GM19239 (cell line): ENCODE data around the gene MAP3K7CL.
"Not testable (repeated sequence)": the region's sequence is repeated elsewhere in the genome, so short reads cannot be mapped to it uniquely, and the experiment has no call there.

ENCODE experiments used
- DNase-seq: peaks from one replicate; pipeline ENCODE4 v3.0.0; 2011; ENCODE audit warnings: low spot score; ENCODE audit not compliant: insufficient read length
- FAIRE-seq: peaks from 2 replicates; lab custom pipeline; 2011; peaks lifted over from hg19 to GRCh38; lab: Jason Lieb, UNC

Gene MAP3K7CL

GRCh38 chr21:29164323-29164942 lies 34.0 kb downstream of the MAP3K7CL start:
- FAIRE-seq (peak; percentile 88), DNase-seq (no peak)

- FAIRE-seq = no peak
These were observed 35.9 kb downstream of the MAP3K7CL start for GRCh38 chr21:29166323-29166722.

GRCh38 chr21:29166853-29167252 lies 36.4 kb downstream of the MAP3K7CL start:
- DNase-seq (no peak), FAIRE-seq (no peak)

More at GRCh38 chr21:29166323-29166722, 35.9 kb downstream of the MAP3K7CL start:
- no peak for DNase-seq

- FAIRE-seq, DNase-seq: not testable (repeated sequence)
These were observed 37.0 kb downstream of the MAP3K7CL start for GRCh38 chr21:29167481-29167880.

- DNase-seq (no peak), FAIRE-seq (no peak)
These were observed 38.5 kb downstream of the MAP3K7CL start for GRCh38 chr21:29168891-29169315.

- DNase-seq = no peak
- no peak for FAIRE-seq
These were observed 40.5 kb downstream of the MAP3K7CL start for GRCh38 chr21:29170944-29171343.

- FAIRE-seq = no peak
These were observed 41.8 kb downstream of the MAP3K7CL start for GRCh38 chr21:29172282-29172681.

GRCh38 chr21:29174607-29175013 lies 44.2 kb downstream of the MAP3K7CL start:
- DNase-seq (no peak), FAIRE-seq (no peak)

More at GRCh38 chr21:29172282-29172681, 41.8 kb downstream of the MAP3K7CL start:
- no peak for DNase-seq

GRCh38 chr21:29175408-29176134 lies 45.1 kb downstream of the MAP3K7CL start:
- FAIRE-seq = peak; percentile 87

GRCh38 chr21:29176471-29177120 lies 46.2 kb downstream of the MAP3K7CL start:
- peak; percentile 62 for FAIRE-seq
- no peak for DNase-seq

More at GRCh38 chr21:29175408-29176134, 45.1 kb downstream of the MAP3K7CL start:
- DNase-seq = no peak

- no peak for DNase-seq
- peak; percentile 70 for FAIRE-seq
These were observed 47.4 kb downstream of the MAP3K7CL start for GRCh38 chr21:29177800-29178199.

GRCh38 chr21:29178926-29179325 lies 48.5 kb downstream of the MAP3K7CL start:
- FAIRE-seq (no peak), DNase-seq (no peak)

GRCh38 chr21:29179503-29179902 lies 49.1 kb downstream of the MAP3K7CL start:
- FAIRE-seq = no peak
- DNase-seq = no peak

- FAIRE-seq = peak; percentile 78
- no peak for DNase-seq
These were observed 51.5 kb downstream of the MAP3K7CL start for GRCh38 chr21:29181799-29182470.

- FAIRE-seq (no peak), DNase-seq (no peak)
These were observed 52.2 kb downstream of the MAP3K7CL start for GRCh38 chr21:29182691-29183092.

GRCh38 chr21:29184037-29184436 lies 53.6 kb downstream of the MAP3K7CL start:
- FAIRE-seq (peak; percentile 33), DNase-seq (no peak)

GRCh38 chr21:29185172-29185571 lies 54.7 kb downstream of the MAP3K7CL start:
- DNase-seq (no peak), FAIRE-seq (no peak)

- DNase-seq = no peak
- no peak for FAIRE-seq
These were observed 55.2 kb downstream of the MAP3K7CL start for GRCh38 chr21:29185633-29186032.

GRCh38 chr21:29186246-29186645 lies 55.8 kb downstream of the MAP3K7CL start:
- no peak for DNase-seq
- FAIRE-seq = no peak

GRCh38 chr21:29187944-29188343 lies 57.5 kb downstream of the MAP3K7CL start:
- DNase-seq (no peak), FAIRE-seq (no peak)
